HL-60/S4 treated with retinoic acid at 250 ng/mL for 4 days and 3 days (cell line): Measurements from ENCODE around the gene NLRC5.

Source experiments
- in situ Hi-C: fragments of 300-500 bp; cut with MboI; formaldehyde crosslinking; loops from 2 replicates; pipeline ENCODE4 v1.7.0; 2022; ENCODE audit warnings: low sequenced_read_pairs

NLRC5 gene

GRCh38 chr16:56988948-56989945, at the start of gene NLRC5:
TSS of gene NLRC5 (plus strand) at chr16:56989557. CDS start at chr16:57020713, 31,156 bp downstream.
- in situ Hi-C loops: no loop called here

DNA sequence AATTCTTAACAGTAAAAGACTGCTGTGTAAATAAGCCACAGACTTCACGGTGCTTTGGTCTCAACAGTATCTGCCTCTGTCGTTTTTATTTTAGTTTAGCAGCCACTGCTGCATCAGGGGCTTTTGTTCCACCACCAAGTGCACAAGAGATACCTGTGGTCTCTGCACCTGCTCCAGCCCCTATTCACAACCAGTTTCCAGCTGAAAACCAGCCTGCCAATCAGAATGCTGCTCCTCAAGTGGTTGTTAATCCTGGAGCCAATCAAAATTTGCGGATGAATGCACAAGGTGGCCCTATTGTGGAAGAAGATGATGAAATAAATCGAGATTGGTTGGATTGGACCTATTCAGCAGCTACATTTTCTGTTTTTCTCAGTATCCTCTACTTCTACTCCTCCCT, 49.6 kb upstream of the NLRC5 start:
- in situ Hi-C loops: loop anchor here (10.0 kb wide), 1 partner anchor 75 kb away; the partner anchor contains the start of gene SLC12A3

- in situ Hi-C loops: loop anchor here (10.0 kb wide), 1 partner anchor 76 kb away; the partner anchor contains the start of gene SLC12A3
Measured at GRCh38 chr16:56941092-56941491, 48.3 kb upstream of the NLRC5 start.

DNA sequence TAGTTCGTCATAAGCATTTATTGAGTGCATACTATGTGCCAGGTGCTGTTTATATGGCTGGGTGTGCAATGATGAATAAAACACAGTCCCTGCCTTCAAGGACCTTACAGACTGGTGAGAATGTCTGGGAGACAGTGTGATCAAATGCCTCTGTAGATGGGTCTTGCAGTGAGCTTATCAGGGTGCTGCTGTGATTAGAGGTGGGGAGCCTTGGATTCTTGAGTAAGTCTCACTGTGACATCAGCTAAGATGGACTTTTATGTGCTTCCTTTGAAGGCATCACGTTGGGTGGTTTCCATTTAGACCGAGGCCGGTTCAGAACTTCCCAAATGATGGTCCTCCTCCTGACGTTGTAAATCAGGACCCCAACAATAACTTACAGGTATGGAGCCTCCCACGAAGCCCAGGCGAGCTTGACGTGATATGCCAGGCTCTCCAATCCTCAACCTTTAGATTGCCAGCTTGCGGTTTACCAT, 47.5 kb upstream of the NLRC5 start:
- in situ Hi-C loops: loop anchor here (10.0 kb wide), 1 partner anchor 77 kb away; the partner anchor contains the start of gene SLC12A3

DNA sequence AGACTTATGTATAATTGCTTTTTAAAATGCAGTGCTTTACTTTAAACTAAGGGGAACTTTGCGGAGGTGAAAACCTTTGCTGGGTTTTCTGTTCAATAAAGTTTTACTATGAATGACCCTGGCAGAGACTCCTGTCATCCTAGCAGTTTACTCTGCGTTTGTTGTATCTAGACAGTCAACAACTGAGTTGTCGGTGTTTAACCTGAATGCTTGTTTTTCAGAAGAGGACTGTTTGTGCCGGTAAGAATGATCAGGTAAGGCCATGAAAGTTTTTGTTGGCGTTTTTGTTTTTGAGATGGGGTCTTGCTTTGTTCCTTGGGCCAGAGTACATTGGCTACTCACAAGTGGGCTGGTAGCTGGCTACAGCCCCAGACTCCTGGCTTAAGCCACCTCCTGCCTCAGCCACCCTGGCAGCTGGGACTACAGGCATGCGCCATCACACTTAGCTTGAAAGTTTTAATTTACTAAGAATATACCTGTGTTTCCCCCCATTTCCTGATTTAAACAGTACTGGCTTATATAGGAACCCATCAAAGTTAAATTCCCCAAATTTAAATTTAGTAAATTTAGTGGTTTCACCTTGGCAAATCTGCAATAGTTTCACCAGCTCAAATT, 45.5 kb upstream of the NLRC5 start:
- in situ Hi-C loops: loop anchor here (10.0 kb wide), 1 partner anchor 79 kb away; the partner anchor contains the start of gene SLC12A3

DNA sequence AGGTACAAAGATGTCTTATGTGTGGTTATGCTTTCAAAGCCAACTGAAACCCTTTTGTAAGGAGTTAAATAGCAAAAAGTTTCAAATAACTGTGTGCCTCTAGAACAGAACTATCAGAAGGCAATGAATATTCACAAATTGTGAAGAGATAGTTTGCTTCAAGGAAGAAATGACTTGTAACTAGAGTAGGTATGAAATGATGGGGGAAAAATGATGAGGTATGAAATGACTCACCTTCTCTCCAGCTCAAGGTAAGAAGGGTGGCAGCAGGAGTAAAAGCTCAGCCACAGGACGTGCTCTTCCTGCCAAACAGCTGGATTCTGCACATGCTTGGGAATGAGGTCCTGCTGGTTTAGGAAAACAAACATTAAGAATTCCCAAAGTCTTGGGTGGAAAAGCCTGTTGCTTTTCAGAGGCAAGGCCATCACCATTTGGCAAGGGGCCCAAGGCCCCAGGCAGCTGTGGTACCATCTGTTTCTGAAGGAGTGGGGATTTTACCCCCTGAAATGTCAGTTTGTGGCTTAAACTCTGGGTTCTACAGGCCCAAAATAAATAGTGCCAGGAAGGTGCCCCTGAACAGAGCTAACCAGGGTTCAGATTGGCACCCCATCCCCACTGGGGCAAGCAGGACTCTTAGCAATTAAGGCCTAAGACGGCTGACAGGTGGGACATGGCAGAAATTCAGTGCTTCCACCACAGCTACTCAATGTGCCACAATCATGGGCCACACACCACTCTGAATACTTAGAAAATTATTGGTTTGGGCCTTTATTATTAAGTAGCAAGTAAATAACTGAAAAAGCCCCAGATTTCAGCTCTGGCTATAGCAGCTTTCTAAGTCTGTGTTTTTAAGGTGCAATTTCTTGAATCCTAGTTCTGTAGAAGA, 44.2 kb upstream of the NLRC5 start:
- in situ Hi-C loops: loop anchor here (10.0 kb wide), 1 partner anchor 80 kb away; the partner anchor contains the start of gene SLC12A3

- in situ Hi-C loops: loop anchor here (10.0 kb wide), 1 partner anchor 81 kb away; the partner anchor contains the start of gene SLC12A3
Measured at GRCh38 chr16:56945847-56946527, 43.4 kb upstream of the NLRC5 start.

DNA sequence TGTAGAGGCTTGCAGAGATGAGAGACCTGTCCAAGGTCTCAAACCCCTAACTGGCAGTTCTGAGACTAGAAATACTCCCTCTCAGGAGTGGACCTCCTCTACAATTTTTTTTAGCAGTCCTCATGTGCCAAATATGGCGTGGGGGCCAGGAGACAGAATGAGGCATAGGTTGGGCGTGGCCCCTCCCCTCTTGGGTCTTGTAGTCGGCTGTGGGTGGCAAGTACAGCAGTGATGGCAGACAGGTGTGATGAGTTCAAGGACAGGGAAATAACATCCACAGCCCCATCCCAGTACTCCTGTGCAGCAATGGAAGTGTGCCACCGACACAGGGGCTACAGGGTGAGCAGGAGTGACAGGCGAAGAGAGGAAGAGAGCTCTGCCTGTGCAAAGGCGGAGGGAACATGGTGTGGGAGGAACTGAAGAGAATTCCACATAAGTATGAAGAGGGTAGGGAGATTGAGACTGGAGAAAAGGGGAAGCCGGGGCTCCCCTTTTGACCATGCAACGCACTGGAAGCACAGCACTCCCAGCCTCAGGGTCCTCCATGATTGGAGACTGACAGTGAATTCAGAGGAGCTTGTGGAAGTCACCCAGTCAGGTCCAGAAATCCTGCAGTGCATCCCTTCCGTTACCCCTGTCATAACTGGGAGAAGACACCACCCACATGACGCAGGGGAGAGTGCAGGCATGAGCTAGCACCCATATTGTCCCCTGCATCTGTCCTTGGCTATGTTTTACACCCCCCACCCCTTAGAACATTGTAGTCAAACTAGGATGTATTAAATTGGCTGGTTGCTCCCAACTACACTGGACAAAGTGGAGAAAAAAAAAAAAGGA, 42.4 kb upstream of the NLRC5 start:
- in situ Hi-C loops: loop anchor here (10.0 kb wide), 1 partner anchor 82 kb away; the partner anchor contains the start of gene SLC12A3

DNA sequence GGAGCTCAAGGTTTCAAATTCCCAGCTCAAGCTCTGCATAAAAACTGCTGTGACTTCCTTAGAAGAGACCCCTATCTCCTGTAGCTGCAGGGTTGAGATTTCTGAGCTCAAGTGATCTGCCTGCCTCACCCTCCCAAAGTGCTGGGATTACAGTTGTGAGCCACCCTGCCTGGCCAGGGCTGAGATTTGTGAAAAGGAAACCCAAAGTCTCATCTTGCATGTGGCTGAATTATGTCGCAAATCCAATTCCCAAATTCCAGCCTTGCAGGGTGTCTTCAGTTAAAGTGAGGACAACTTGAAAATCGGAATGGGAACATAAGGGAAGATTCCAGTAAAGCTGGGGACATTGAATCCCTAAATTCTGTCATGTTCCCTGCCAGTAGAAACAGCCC, 41.8 kb upstream of the NLRC5 start:
- in situ Hi-C loops: loop anchor here (10.0 kb wide), 1 partner anchor 83 kb away; the partner anchor contains the start of gene SLC12A3

- in situ Hi-C loops: loop anchor here (10.0 kb wide), 1 partner anchor 83 kb away; the partner anchor contains the start of gene SLC12A3
Measured at GRCh38 chr16:56948234-56948633, 41.1 kb upstream of the NLRC5 start.

- in situ Hi-C loops: loop anchor here (25.0 kb wide), 1 partner anchor 212 kb away; no protein-coding TSS in a partner anchor
Measured at GRCh38 chr16:56950051-56950450, 39.3 kb upstream of the NLRC5 start.

- in situ Hi-C loops: loop anchor here (25.0 kb wide), 1 partner anchor 212 kb away; no protein-coding TSS in a partner anchor
Measured at GRCh38 chr16:56950455-56950854, 38.9 kb upstream of the NLRC5 start.

- in situ Hi-C loops: loop anchor here (25.0 kb wide), 1 partner anchor 211 kb away; no protein-coding TSS in a partner anchor
Measured at GRCh38 chr16:56950881-56951771, 38.2 kb upstream of the NLRC5 start.

GRCh38 chr16:56953006-56953405, 36.4 kb upstream of the NLRC5 start:
- in situ Hi-C loops: loop anchor here (25.0 kb wide), 1 partner anchor 209 kb away; no protein-coding TSS in a partner anchor

DNA sequence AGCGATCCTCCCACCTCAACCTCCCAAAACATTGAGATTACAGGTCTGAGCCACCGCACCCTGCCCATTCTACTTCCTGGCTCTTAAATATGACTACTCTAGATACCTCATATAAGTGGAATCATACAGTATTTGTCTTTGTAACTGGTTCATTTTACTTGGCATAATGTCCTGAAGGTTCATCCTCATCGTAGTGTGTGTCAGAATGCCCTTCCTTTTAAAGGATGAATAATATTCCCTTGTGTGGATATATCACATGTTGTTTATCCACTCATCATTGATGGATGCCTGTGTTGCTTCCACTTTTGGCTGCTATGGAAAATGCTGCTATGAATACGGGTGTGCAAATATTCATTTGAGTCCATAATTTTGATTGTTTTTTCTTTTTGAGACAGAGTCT, 33.3 kb upstream of the NLRC5 start:
- in situ Hi-C loops: loop anchor here (25.0 kb wide), 1 partner anchor 206 kb away; no protein-coding TSS in a partner anchor

GRCh38 chr16:56956756-56957155, 32.6 kb upstream of the NLRC5 start:
- in situ Hi-C loops: loop anchor here (25.0 kb wide), 1 partner anchor 206 kb away; no protein-coding TSS in a partner anchor

DNA sequence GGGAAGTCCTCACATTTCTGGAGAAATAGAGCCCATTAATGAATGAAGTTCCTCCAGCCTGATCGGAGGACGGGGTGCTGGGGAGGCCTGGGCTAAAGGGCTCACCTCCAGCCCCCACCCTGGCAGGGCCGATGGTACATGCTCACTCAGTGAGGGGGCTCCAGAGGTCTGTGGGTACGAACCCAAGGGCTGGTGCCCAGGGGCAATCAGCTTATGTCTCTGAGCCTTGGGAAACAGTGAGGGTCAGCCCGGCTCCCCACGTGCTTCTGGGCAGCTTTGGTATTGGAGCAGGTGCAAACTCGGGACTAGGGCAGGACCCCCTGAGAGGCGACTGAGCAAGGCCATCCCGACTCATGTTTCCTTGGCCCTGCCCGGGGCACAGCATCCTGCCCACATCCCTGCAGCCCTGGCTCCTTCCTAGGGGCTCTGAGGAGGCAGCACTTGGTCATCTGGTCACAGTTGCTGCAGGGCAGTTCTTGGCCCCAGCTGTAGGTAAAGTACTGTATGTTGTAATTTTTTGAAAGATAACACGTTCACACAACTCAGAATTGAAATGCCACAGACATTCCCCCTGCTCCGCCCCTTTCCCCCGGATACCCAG, 28.6 kb upstream of the NLRC5 start:
- in situ Hi-C loops: loop anchor here (25.0 kb wide), 1 partner anchor 202 kb away; no protein-coding TSS in a partner anchor
